ENCODE measurements around the gene CCR7. TPM values are rescaled to one million over a fixed set of nuclear protein-coding genes. Genes with fewer than 3 reads are reported as not detected.
"Not testable (repeated sequence)": the region's sequence is repeated elsewhere in the genome, so short reads cannot be mapped to it uniquely, and the experiment has no call there.

The CCR7 gene
- total RNA-seq, 4 donors from 2014 or later: 0.12 to 0.95 (median 0.53) TPM; not detected in 1

- no peaks in the 10 kb centered on the region for H3K36me3 ChIP-seq
- peaks cover 19 to 52% (median 24%) of the 10 kb centered on the region in 3 donors for H3K4me1 ChIP-seq
- no peaks in the 10 kb centered on the region for H3K27me3 ChIP-seq
- H3K4me3 ChIP-seq: no peak overlapping the region
- no peak overlapping the region for H3K27ac ChIP-seq
- no peak for DNase-seq
- intact Hi-C loops (cut with DNase I): no loop called here
- peaks cover 0 to under 1% (median 0%) of the 10 kb centered on the region in 3 donors for H3K9me3 ChIP-seq
- TF ChIP-seq POLR2A (IDR thresholded peaks at IDR 0.05) (no peak), CTCF (IDR thresholded peaks at IDR 0.05) (no peak)
Measured at GRCh38 chr17:40580140-40580539, 14.9 kb upstream of the CCR7 start.

GRCh38 chr17:40579471-40579870 is 14.2 kb upstream of the CCR7 start:
- intact Hi-C loops (cut with DNase I): no loop called here
- Histone ChIP-seq H3K4me3 (no peak overlapping the region), H3K27ac (no peak overlapping the region), H3K27me3 (no peaks in the 10 kb centered on the region), H3K9me3 (peaks cover 0 to 6% (median 4%) of the 10 kb centered on the region in 3 donors), H3K4me1 (peaks cover 19 to 52% (median 24%) of the 10 kb centered on the region in 3 donors), H3K36me3 (no peaks in the 10 kb centered on the region)
- no peak for TF ChIP-seq CTCF (IDR thresholded peaks at IDR 0.05)
- TF ChIP-seq POLR2A (IDR thresholded peaks at IDR 0.05): no peak
- no peak for DNase-seq
- WGBS, 2 donors: 92 to 93% methylated on average over 3 of the region's 3 CpGs

GRCh38 chr17:40577611-40578065 is 12.4 kb upstream of the CCR7 start:
- intact Hi-C loops (cut with DNase I): no loop called here
- H3K27ac ChIP-seq: no peak overlapping the region
- H3K9me3 ChIP-seq: peaks cover 0 to 12% (median 8%) of the 10 kb centered on the region in 3 donors
- H3K4me3 ChIP-seq: no peak overlapping the region
- no peaks in the 10 kb centered on the region for H3K27me3 ChIP-seq
- TF ChIP-seq POLR2A (IDR thresholded peaks at IDR 0.05) (no peak), CTCF (IDR thresholded peaks at IDR 0.05) (no peak)
- no peaks in the 10 kb centered on the region for H3K36me3 ChIP-seq
- H3K4me1 ChIP-seq: peaks cover 14 to 38% (median 16%) of the 10 kb centered on the region in 3 donors
- no peak for DNase-seq
- 69 to 77% methylated on average over 5 of the region's 5 CpGs for WGBS, 2 donors

- Histone ChIP-seq H3K4me1 (peaks cover 1 to 24% (median 2%) of the 10 kb centered on the region in 3 donors), H3K27me3 (no peaks in the 10 kb centered on the region), H3K27ac (peak overlapping the region in 2 of 4 donors; percentile 60 to 70), H3K36me3 (no peaks in the 10 kb centered on the region), H3K4me3 (no peak overlapping the region), H3K9me3 (peaks cover 0 to 12% (median 8%) of the 10 kb centered on the region in 3 donors)
- no peak for DNase-seq
- TF ChIP-seq POLR2A (IDR thresholded peaks at IDR 0.05) (no peak), CTCF (IDR thresholded peaks at IDR 0.05) (no peak)
- intact Hi-C loops (cut with DNase I): no loop called here
- 37 to 47% methylated on average over 3 to 5 of the region's 5 CpGs for WGBS, 2 donors
Measured at GRCh38 chr17:40576113-40576740, 11.0 kb upstream of the CCR7 start.

GRCh38 chr17:40574292-40574691 is 9.0 kb upstream of the CCR7 start:
- no peak for DNase-seq

GRCh38 chr17:40572245-40572993 is 7.1 kb upstream of the CCR7 start:
- H3K4me3 ChIP-seq; H3K27ac ChIP-seq; DNase-seq; H3K36me3 ChIP-seq; H3K27me3 ChIP-seq; intact Hi-C loops (cut with DNase I): not testable (repeated sequence)
- peaks cover 0 to 19% (median 0%) of the 10 kb centered on the region in 3 donors for H3K4me1 ChIP-seq
- WGBS, 2 donors: 66 to 83% methylated on average over 3 of the region's 3 CpGs
- H3K9me3 ChIP-seq: peaks cover 0 to 12% (median 8%) of the 10 kb centered on the region in 3 donors

More at GRCh38 chr17:40574292-40574691, 9.0 kb upstream of the CCR7 start:
- Histone ChIP-seq H3K27ac (no peak overlapping the region), H3K4me3 (no peak overlapping the region), H3K27me3 (peaks cover 0 to 2% (median 0%) of the 10 kb centered on the region in 4 donors), H3K4me1 (peaks cover 0 to 19% (median 0%) of the 10 kb centered on the region in 3 donors), H3K36me3 (no peaks in the 10 kb centered on the region), H3K9me3 (peaks cover 0 to 12% (median 8%) of the 10 kb centered on the region in 3 donors)
- TF ChIP-seq CTCF (IDR thresholded peaks at IDR 0.05) (no peak), POLR2A (IDR thresholded peaks at IDR 0.05) (no peak)
- intact Hi-C loops (cut with DNase I): no loop called here
